H1 (cell line): ENCODE data around the gene EBF3. TPM values are rescaled to one million over a fixed set of nuclear protein-coding genes. Genes with fewer than 3 reads are reported as not detected.

Experiments used
- CTCF ChIA-PET: fragments of 300-600 bp; sonication (Branson Sonifier 250); formaldehyde crosslinking; loops from one replicate; lab custom pipeline; 2021; ENCODE audit not compliant: partially characterized antibody; lab: Charles Lee
- POLR2A ChIA-PET: fragments of 300-600 bp; sonication (Branson Sonifier 250); formaldehyde crosslinking; loops from one replicate; lab custom pipeline; 2021; ENCODE audit warnings: inconsistent platforms; ENCODE audit not compliant: partially characterized antibody; lab: Charles Lee
- DNase-seq, 2 experiments: peaks; one replicate each; pipeline versions ENCODE4 v3.0.0 to v3.0.0-alpha.2; 2010 to 2022; ENCODE audit warnings: low spot score in 2 of 2, low read depth in 1 of 2, mixed read lengths in 1 of 2
- FAIRE-seq: peaks from 2 replicates; lab custom pipeline; 2011; peaks lifted over from hg19 to GRCh38; lab: Jason Lieb, UNC
- H2AFZ ChIP-seq: 2 replicates; pipeline ENCODE4 v1.8.1; 2012; ENCODE audit warnings: low read length, inconsistent platforms
- H2AK5ac ChIP-seq: 2 replicates; pipeline ENCODE4 v1.6.1; 2013; ENCODE audit warnings: low read depth, low read length
- H2BK120ac ChIP-seq: replicated peaks from 2 replicates; pipeline ENCODE3; 2013; ENCODE audit warnings: low read depth, low read length, inconsistent platforms
- H2BK12ac ChIP-seq: 2 replicates; pipeline ENCODE4 v1.6.1; 2013; ENCODE audit warnings: low read depth, low read length
- H2BK15ac ChIP-seq: 2 replicates; pipeline ENCODE4 v1.6.1; 2013; ENCODE audit warnings: low read length
- H2BK20ac ChIP-seq: 2 replicates; pipeline ENCODE4 v1.6.1; 2013; ENCODE audit warnings: low read length
- H2BK5ac ChIP-seq: 2 replicates; pipeline ENCODE4 v1.6.1; 2013; ENCODE audit warnings: low read depth, low read length
- H3K14ac ChIP-seq: 2 replicates; pipeline ENCODE4 v1.6.1; 2013; ENCODE audit warnings: inconsistent platforms; ENCODE audit not compliant: insufficient read length
- H3K18ac ChIP-seq: 2 replicates; pipeline ENCODE4 v1.6.1; 2013; ENCODE audit warnings: low read length; ENCODE audit errors: extremely low read depth
- H3K23ac ChIP-seq: 2 replicates; pipeline ENCODE4 v1.6.1; 2013; ENCODE audit warnings: inconsistent platforms; ENCODE audit not compliant: insufficient read length
- H3K23me2 ChIP-seq: 2 replicates; pipeline ENCODE4 v1.6.1; 2013; ENCODE audit warnings: low read depth, low read length
- H3K27ac ChIP-seq: 2 replicates; pipeline ENCODE4 v1.6.1; 2011; ENCODE audit warnings: low read depth, low read length, inconsistent platforms
- H3K27me3 ChIP-seq, 4 experiments: replicated peaks in 1 of 4; 1 replicate in 1 of 4; 2 replicates in 3 of 4; pipeline versions ENCODE4 v1.6.1 to v1.8.1; 2011 to 2013; ENCODE audit warnings: low read length in 3 of 4, mild to moderate bottlenecking in 3 of 4, inconsistent platforms in 2 of 4, mixed read lengths in 2 of 4, moderate library complexity in 1 of 4; ENCODE audit not compliant: control insufficient read depth in 3 of 4, insufficient read depth in 3 of 4; ENCODE audit errors: extremely low read depth in 1 of 4
- H3K36me3 ChIP-seq, 4 experiments: 2 replicates each; pipeline versions ENCODE4 v1.6.1 to v1.8.1; 2011 to 2013; ENCODE audit warnings: mild to moderate bottlenecking in 4 of 4, low read length in 3 of 4, moderate library complexity in 2 of 4, control low read depth in 1 of 4, inconsistent platforms in 1 of 4; ENCODE audit not compliant: insufficient read depth in 4 of 4, control insufficient read depth in 2 of 4
- H3K4ac ChIP-seq: replicated peaks from 2 replicates; pipeline ENCODE3; 2013; ENCODE audit warnings: low read length, low read depth, mixed read lengths, inconsistent platforms; ENCODE audit not compliant: insufficient read length
- H3K4me1 ChIP-seq, 4 experiments: replicated peaks in 1 of 4; 1 replicate in 1 of 4; 2 replicates in 3 of 4; pipeline versions ENCODE4 v1.6.1 to v1.8.1; 2011 to 2013; ENCODE audit warnings: low read length in 3 of 4, inconsistent platforms in 2 of 4, mixed read lengths in 1 of 4; ENCODE audit not compliant: insufficient read depth in 4 of 4, control insufficient read depth in 3 of 4
- H3K4me2 ChIP-seq, 2 experiments: 2 replicates each; pipeline versions ENCODE4 v1.6.1 to v1.8.1; 2011 to 2013; ENCODE audit warnings: low read depth in 2 of 2, low read length in 2 of 2, control low read depth in 1 of 2, inconsistent platforms in 1 of 2, mild to moderate bottlenecking in 1 of 2; ENCODE audit not compliant: insufficient read depth in 1 of 2
- H3K4me3 ChIP-seq, 4 experiments: fragments of 200-600, 300-600 bp in 1 of 4; sonication (generic), shearing (Covaris generic), sonication (Bioruptor Twin) in 1 of 4; 2 replicates each; pipeline versions ENCODE4 v1.5.1 to v1.8.1; 2011 to 2016; ENCODE audit warnings: low read length in 4 of 4, low read depth in 3 of 4, control low read depth in 2 of 4, inconsistent platforms in 2 of 4, mild to moderate bottlenecking in 2 of 4, mixed read lengths in 1 of 4, moderate library complexity in 1 of 4; ENCODE audit not compliant: insufficient read depth in 2 of 4; ENCODE audit errors: extremely low read depth in 1 of 4
- H3K56ac ChIP-seq: replicated peaks from 2 replicates; pipeline ENCODE3; 2013; ENCODE audit warnings: low read depth, mild to moderate bottlenecking, mixed read lengths, low read length, inconsistent platforms; ENCODE audit not compliant: insufficient read length
- H3K79me1 ChIP-seq: 2 replicates; pipeline ENCODE4 v1.6.1; 2013; ENCODE audit warnings: low read depth, low read length, control low read depth
- H3K79me2 ChIP-seq, 2 experiments: 2 replicates each; pipeline versions ENCODE4 v1.6.1 to v1.8.1; 2012 to 2013; ENCODE audit warnings: low read length in 2 of 2, mild to moderate bottlenecking in 2 of 2, inconsistent platforms in 1 of 2; ENCODE audit not compliant: insufficient read depth in 2 of 2, control insufficient read depth in 1 of 2
- H3K9ac ChIP-seq, 4 experiments: replicated peaks in 1 of 4; 1 replicate in 1 of 4; 2 replicates in 3 of 4; pipeline versions ENCODE4 v1.6.1 to v1.8.1; 2011 to 2013; ENCODE audit warnings: low read depth in 3 of 4, low read length in 3 of 4, control low read depth in 2 of 4, mild to moderate bottlenecking in 2 of 4, moderate library complexity in 2 of 4, inconsistent platforms in 1 of 4; ENCODE audit errors: extremely low read depth in 1 of 4
- H3K9me3 ChIP-seq, 2 experiments: 2 replicates each; pipeline versions ENCODE4 v1.6.1 to v1.8.1; 2012 to 2013; ENCODE audit warnings: mild to moderate bottlenecking in 2 of 2, moderate library complexity in 2 of 2, control low read depth in 1 of 2, inconsistent platforms in 1 of 2, low read depth in 1 of 2, low read length in 1 of 2, mixed read lengths in 1 of 2; ENCODE audit not compliant: insufficient read depth in 2 of 2
- H4K20me1 ChIP-seq, 2 experiments: replicated peaks in 1 of 2; 2 replicates each; pipeline versions ENCODE3 to v1.8.1; 2011 to 2013; ENCODE audit warnings: inconsistent platforms in 2 of 2, low read length in 2 of 2, mild to moderate bottlenecking in 1 of 2; ENCODE audit not compliant: insufficient read depth in 2 of 2, control insufficient read depth in 1 of 2
- H4K5ac ChIP-seq: 2 replicates; pipeline ENCODE4 v1.6.1; 2013; ENCODE audit warnings: low read length, low read depth, mixed read lengths, inconsistent platforms; ENCODE audit not compliant: insufficient read length
- H4K8ac ChIP-seq: 2 replicates; pipeline ENCODE4 v1.8.0; 2013; ENCODE audit warnings: mild to moderate bottlenecking, moderate library complexity, low read length, inconsistent platforms; ENCODE audit not compliant: insufficient read depth; ENCODE audit errors: extremely low read depth
- H4K91ac ChIP-seq: replicated peaks from 2 replicates; pipeline ENCODE3; 2013; ENCODE audit warnings: low read length, mixed read lengths, inconsistent platforms; ENCODE audit not compliant: insufficient read length
- CEBPB ChIP-seq: IDR thresholded peaks from 2 replicates; pipeline ENCODE4 v1.6.1; 2012; ENCODE audit warnings: low read depth, low read length
- GABPA ChIP-seq: IDR thresholded peaks from 2 replicates; pipeline ENCODE4 v1.6.1; 2011; ENCODE audit warnings: mild to moderate bottlenecking, low read length, moderate library complexity, borderline replicate concordance; ENCODE audit not compliant: insufficient read depth
- SIRT6 ChIP-seq: IDR thresholded peaks from one replicate; pipeline ENCODE4 v1.7.1; 2012; ENCODE audit warnings: low read length, inconsistent platforms
- TBP ChIP-seq: IDR thresholded peaks from 2 replicates; pipeline ENCODE4 v1.6.1; 2011; ENCODE audit warnings: low read depth, low read length, improper control_type of control experiment
- WGBS, 2 experiments: shearing (Covaris generic) in 1 of 2; methylation state at CpG; one replicate each; pipeline versions ENCODE4 v1.1.6 to v1.1.7; 2013 to 2015; ENCODE audit warnings: low lambda C conversion rate in 2 of 2, mixed read lengths in 2 of 2, inconsistent platforms in 1 of 2, low coverage in 1 of 2, missing lambda C conversion rate in 1 of 2; ENCODE audit not compliant: insufficient replicate concordance in 2 of 2, insufficient coverage in 1 of 2, insufficient read length in 1 of 2; ENCODE audit errors: extremely low coverage in 1 of 2, missing lambda C conversion rate in 1 of 2; 5-methylcytosine and 5-hydroxymethylcytosine counted together
- microRNA-seq, 2 experiments: library from miRNA; unstranded; fragments of <30 nt; microRNA quantifications; one replicate each; pipeline versions ENCODE4 to v1.2.0, GENCODE V29; 2016 to 2020; ENCODE audit warnings: borderline microRNAs expressed in 2 of 2, borderline number of aligned reads in 2 of 2, borderline replicate concordance in 1 of 2
- polyA plus RNA-seq, 7 experiments: library from polyadenylated mRNA; depleted of rRNA in 3 of 7; stranded (reverse) in 5 of 7; unstranded in 2 of 7; fragments of >200 nt in 5 of 7; fragments of 200-250 nt in 2 of 7; gene quantifications; 1 replicate in 5 of 7; 2 replicates in 1 of 7; 4 replicates in 1 of 7; pipeline versions ENCODE4 v1.2.1 to v1.2.3, GENCODE V29; 2011 to 2013; ENCODE audit warnings: missing spikeins in 2 of 7, mixed read lengths in 2 of 7
- small RNA-seq: library from polyadenylated mRNA; stranded (forward); fragments of <200 nt; extraction: miRNeasy Mini kit (QIAGEN cat#:217004); gene quantifications from one replicate; pipeline ENCODE3, GENCODE V24; 2013; ENCODE audit not compliant: insufficient read depth
- total RNA-seq: library from RNA; stranded (reverse); fragmentation: NEBNext Ultra II Directional; extraction: Animal tissue kit (Norgen Biotek cat#: 25700); gene quantifications from 2 replicates; pipeline ENCODE4 v1.2.1, GENCODE V29; 2021

EBF3 gene
- total and polyA plus RNA-seq, 2 of the 8 experiments (the other 6 are each of a cell fraction or from before 2014, with no cell fraction given): 0.08 to 0.26 TPM

DNA sequence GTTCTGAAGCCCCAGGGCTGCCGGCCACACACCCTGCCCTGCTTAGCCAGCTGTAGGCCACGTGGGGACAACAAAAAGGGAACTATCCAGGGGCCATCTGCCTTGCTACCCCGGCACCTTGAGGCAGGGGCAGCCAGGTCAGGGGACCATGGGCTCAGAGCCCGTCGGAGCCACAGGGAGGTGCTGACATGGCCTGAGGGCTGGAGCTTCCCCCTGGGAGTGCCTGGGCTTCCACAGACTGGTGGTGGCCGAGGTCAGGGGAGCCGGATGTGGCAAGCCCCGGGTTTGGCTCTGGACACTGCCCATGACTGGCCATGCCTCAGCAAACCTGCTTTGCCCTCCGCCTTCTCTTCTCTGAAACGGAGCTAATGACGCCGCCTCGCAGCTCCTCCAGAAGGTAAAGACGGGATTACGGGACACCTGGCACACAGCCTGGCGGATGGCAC is 178.5 kb downstream of the EBF3 start:
- Histone ChIP-seq H3K4me2 (no peak overlapping the region), H3K4me3 (no peak overlapping the region), H4K20me1 (peaks cover 0 to 1% of the 10 kb centered on the region in 2 experiments), H3K23ac (no peak overlapping the region), H4K91ac (no peak overlapping the region), H3K4ac (no peak overlapping the region), H3K79me1 (no peaks in the 10 kb centered on the region), H3K36me3 (no peaks in the 10 kb centered on the region), H3K27ac (no peak overlapping the region), H3K56ac (no peak overlapping the region), H3K79me2 (no peaks in the 10 kb centered on the region), H2BK20ac (no peak overlapping the region), H4K8ac (no peak overlapping the region), H3K9me3 (no peaks in the 10 kb centered on the region), H2AK5ac (no peak overlapping the region), H3K18ac (no peak overlapping the region), H3K4me1 (no peaks in the 10 kb centered on the region), H2AFZ (no peak overlapping the region), H3K14ac (no peak overlapping the region), H2BK120ac (no peak overlapping the region), H2BK15ac (no peak overlapping the region), H2BK12ac (no peak overlapping the region), H3K27me3 (no peaks in the 10 kb centered on the region), H3K9ac (no peak overlapping the region), H2BK5ac (no peak overlapping the region), H4K5ac (no peak overlapping the region), H3K23me2 (no peaks in the 10 kb centered on the region; the same call in 1 of the 2 replicates)
- POLR2A ChIA-PET: no interaction called here
- DNase-seq: no peak
- no peak for FAIRE-seq
- WGBS, 2 experiments: 88% methylated on average over 16 of the region's 16 CpGs; no CpG with 5 or more reads in 1 of the 2 experiments
- no peak for TF ChIP-seq CEBPB
- no peak for TF ChIP-seq GABPA
- no peak for TF ChIP-seq TBP
- no peak for TF ChIP-seq SIRT6
- CTCF ChIA-PET: interaction anchor here (1.4 to 3.1 kb wide), 4 partner anchors 15 to 186 kb away, joined by 5 to 10 read pairs (median 6); no protein-coding TSS in a partner anchor

Small RNA genes within 50 kb of the gene (microRNA-seq; reads per million reads assigned to microRNA genes)
- 0 reads per million in 2 experiments for gene MIR4297

Small RNA genes within 50 kb of the gene (small RNA-seq; reads per million reads assigned to genes)
- gene AL354950.2: not detected
- not detected for gene MIR4297

Other genes starting within 250 kb of the EBF3 start
- gene C10orf143, start 146.6 kb upstream of the EBF3 start, total RNA-seq: 1.3 and 2.0 TPM in 2 replicates
- gene C10orf143, start 146.6 kb upstream of the EBF3 start, polyA plus RNA-seq (2011; rRNA removed): 1.5 and 1.6 TPM in 2 replicates
- gene GLRX3, start 172.1 kb upstream of the EBF3 start, total RNA-seq: 155 and 157 TPM in 2 replicates
- 55.3 and 59.9 TPM in 2 replicates for gene GLRX3, start 172.1 kb upstream of the EBF3 start, polyA plus RNA-seq (2011; rRNA removed)